Neural cell (in vitro differentiated cells): Measurements from ENCODE around the gene TMEM132E. TPM values are rescaled to one million over a fixed set of nuclear protein-coding genes. Genes with fewer than 3 reads are reported as not detected.

ENCODE experiments used
- H2AFZ ChIP-seq: fragments of 200-600, 300-800 bp; sonication (generic), shearing (Covaris generic); 2 replicates; pipeline ENCODE4 v1.6.0; 2014; ENCODE audit warnings: low read depth, mild to moderate bottlenecking, antibody characterized with exemption, low read length, moderate library complexity
- H3F3A ChIP-seq: fragments of 200-600 bp; shearing (Covaris generic); 2 replicates; pipeline ENCODE4 v1.6.1; 2016; ENCODE audit warnings: mild to moderate bottlenecking, moderate library complexity, mixed read lengths, antibody characterized with exemption, low read length; ENCODE audit not compliant: insufficient read depth, poor library complexity, severe bottlenecking
- H3K27ac ChIP-seq: fragments of 200-600, 300-800 bp; sonication (generic), shearing (Covaris generic); 2 replicates; pipeline ENCODE4 v1.5.1; 2014; ENCODE audit warnings: mild to moderate bottlenecking, low read length, moderate library complexity
- H3K27me3 ChIP-seq: fragments of 300-800, 200-600 bp; sonication (generic), shearing (Covaris generic); 2 replicates; pipeline ENCODE4 v1.6.0; 2014; ENCODE audit warnings: mild to moderate bottlenecking, low read depth, low read length, moderate library complexity; ENCODE audit not compliant: insufficient read depth
- H3K36me3 ChIP-seq: fragments of 300-800, 200-600 bp; sonication (generic), shearing (Covaris generic); 2 replicates; pipeline ENCODE4 v1.5.1; 2014; ENCODE audit warnings: mild to moderate bottlenecking, antibody characterized with exemption, low read length, moderate library complexity; ENCODE audit not compliant: insufficient read depth
- H3K4me2 ChIP-seq: fragments of 300-800, 200-600 bp; sonication (generic), shearing (Covaris generic); 2 replicates; pipeline ENCODE4 v1.6.0; 2014; ENCODE audit warnings: mild to moderate bottlenecking, low read length
- H3K4me3 ChIP-seq: fragments of 300-800, 200-600 bp; sonication (generic), shearing (Covaris generic); 2 replicates; pipeline ENCODE4 v1.5.1; 2014; ENCODE audit warnings: mild to moderate bottlenecking, low read length, moderate library complexity
- H3K79me2 ChIP-seq: fragments of 200-600 bp; shearing (Covaris generic); replicated peaks from 2 replicates; pipeline ENCODE4 v1.6.0; 2014; ENCODE audit warnings: mild to moderate bottlenecking, low read length, moderate library complexity; ENCODE audit not compliant: insufficient read depth
- H3K9ac ChIP-seq: fragments of 300-800, 200-600 bp; sonication (generic), shearing (Covaris generic); 2 replicates; pipeline ENCODE4 v1.6.1; 2016; ENCODE audit warnings: mild to moderate bottlenecking, low read length, mixed read lengths
- H3K9me2 ChIP-seq: fragments of 200-600 bp; shearing (Covaris generic); 2 replicates; pipeline ENCODE4 v1.6.1; 2016; ENCODE audit warnings: mild to moderate bottlenecking, low read length, mixed read lengths; ENCODE audit not compliant: insufficient read depth
- H3K9me3 ChIP-seq: fragments of 200-600, 300-800 bp; sonication (generic), shearing (Covaris generic); 2 replicates; pipeline ENCODE4 v1.6.1; 2016; ENCODE audit warnings: mild to moderate bottlenecking, mixed run types, low read length, moderate library complexity, mixed read lengths
- H4K20me1 ChIP-seq: fragments of 200-600 bp; shearing (Covaris generic); 2 replicates; pipeline ENCODE4 v1.6.1; 2016; ENCODE audit warnings: mild to moderate bottlenecking, mixed run types; ENCODE audit not compliant: insufficient read depth
- MXI1 ChIP-seq: fragments of 450-650 bp; conservative IDR thresholded peaks from 2 replicates; pipeline ENCODE4 v1.6.1; 2014; ENCODE audit warnings: antibody characterized with exemption, mild to moderate bottlenecking; ENCODE audit not compliant: poor library complexity, severe bottlenecking
- RAD21 ChIP-seq: fragments of 450-650 bp; conservative IDR thresholded peaks from 2 replicates; pipeline ENCODE4 v1.6.1; 2014; ENCODE audit warnings: antibody characterized with exemption, mild to moderate bottlenecking, moderate library complexity
- SMC3 ChIP-seq: fragments of 450-650 bp; conservative IDR thresholded peaks from 2 replicates; pipeline ENCODE4 v1.6.1; 2014; ENCODE audit warnings: antibody characterized with exemption, mild to moderate bottlenecking, moderate library complexity; ENCODE audit not compliant: poor library complexity
- TAF1 ChIP-seq: IDR thresholded peaks from 2 replicates; pipeline ENCODE4 v1.6.1; 2012; ENCODE audit warnings: low read depth
- polyA plus RNA-seq: library from polyadenylated mRNA; depleted of rRNA; stranded (reverse); fragments of >200 nt; gene quantifications from 2 replicates; pipeline ENCODE4 v1.2.3, GENCODE V29; 2014
- TF ChIP-seq, protein P1 (sequence below): IDR thresholded peaks from 2 replicates; pipeline ENCODE4 v1.6.1; 2012; ENCODE audit warnings: borderline replicate concordance

TMEM132E gene
- polyA plus RNA-seq, 1 donor from 2014 or later: 1.8 TPM

DNA sequence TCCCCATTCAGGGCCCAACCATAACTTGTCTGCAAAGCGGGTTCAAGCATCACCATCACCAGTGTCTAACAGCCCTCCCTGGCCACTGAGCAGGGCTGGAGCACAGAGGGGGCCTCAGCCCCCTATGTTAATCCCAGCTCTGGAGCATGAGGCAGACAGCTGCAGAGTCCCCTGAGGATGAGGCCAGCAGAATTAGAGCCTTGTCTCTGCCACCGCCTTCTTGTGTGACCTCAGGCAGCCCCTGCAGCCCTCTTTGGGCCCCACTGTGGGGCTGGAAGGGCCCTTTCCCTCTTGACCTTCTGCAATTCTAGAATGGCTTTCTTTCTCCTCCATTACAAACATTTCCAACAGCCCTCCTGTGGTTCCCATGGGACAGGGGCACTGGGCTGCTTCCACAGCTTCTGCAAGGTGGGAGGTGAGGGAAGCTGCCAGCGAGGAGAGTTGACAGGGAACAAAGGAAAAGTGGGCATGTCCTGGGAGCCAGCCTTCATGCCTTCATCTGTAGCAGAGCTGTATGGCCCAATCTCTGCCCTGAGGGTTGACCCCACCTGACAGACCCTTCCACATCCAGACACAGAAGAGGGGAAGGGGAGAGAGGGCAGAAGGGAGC lies 65.7 kb downstream of the TMEM132E start (continued):
- TF ChIP-seq, protein P1, sequence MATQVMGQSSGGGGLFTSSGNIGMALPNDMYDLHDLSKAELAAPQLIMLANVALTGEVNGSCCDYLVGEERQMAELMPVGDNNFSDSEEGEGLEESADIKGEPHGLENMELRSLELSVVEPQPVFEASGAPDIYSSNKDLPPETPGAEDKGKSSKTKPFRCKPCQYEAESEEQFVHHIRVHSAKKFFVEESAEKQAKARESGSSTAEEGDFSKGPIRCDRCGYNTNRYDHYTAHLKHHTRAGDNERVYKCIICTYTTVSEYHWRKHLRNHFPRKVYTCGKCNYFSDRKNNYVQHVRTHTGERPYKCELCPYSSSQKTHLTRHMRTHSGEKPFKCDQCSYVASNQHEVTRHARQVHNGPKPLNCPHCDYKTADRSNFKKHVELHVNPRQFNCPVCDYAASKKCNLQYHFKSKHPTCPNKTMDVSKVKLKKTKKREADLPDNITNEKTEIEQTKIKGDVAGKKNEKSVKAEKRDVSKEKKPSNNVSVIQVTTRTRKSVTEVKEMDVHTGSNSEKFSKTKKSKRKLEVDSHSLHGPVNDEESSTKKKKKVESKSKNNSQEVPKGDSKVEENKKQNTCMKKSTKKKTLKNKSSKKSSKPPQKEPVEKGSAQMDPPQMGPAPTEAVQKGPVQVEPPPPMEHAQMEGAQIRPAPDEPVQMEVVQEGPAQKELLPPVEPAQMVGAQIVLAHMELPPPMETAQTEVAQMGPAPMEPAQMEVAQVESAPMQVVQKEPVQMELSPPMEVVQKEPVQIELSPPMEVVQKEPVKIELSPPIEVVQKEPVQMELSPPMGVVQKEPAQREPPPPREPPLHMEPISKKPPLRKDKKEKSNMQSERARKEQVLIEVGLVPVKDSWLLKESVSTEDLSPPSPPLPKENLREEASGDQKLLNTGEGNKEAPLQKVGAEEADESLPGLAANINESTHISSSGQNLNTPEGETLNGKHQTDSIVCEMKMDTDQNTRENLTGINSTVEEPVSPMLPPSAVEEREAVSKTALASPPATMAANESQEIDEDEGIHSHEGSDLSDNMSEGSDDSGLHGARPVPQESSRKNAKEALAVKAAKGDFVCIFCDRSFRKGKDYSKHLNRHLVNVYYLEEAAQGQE: no peak

DNA sequence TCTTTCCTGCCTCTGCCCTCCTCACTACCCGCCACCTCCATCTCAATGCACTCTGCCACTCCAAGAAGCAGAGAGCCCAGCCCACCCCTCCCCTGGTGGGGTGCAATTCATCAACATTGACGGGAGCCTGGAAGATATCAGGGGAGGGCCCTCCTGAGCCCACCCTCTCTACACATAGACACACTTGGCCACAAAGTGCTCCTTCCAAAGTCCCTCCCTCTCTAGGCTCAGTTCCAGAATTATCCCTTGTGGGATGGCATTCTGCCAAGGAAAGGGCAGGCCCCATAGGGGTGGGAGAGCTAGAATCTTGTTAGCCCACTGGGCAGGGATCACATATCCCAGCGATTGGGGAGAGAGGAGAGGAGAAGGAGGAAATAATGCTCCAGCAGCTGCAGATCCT lies 66.2 kb downstream of the TMEM132E start:
- Histone ChIP-seq H3K9me2 (no peaks in the 10 kb centered on the region), H2AFZ (no peak overlapping the region), H3K27ac (no peak overlapping the region), H3K79me2 (no peaks in the 10 kb centered on the region), H3K9me3 (no peaks in the 10 kb centered on the region), H4K20me1 (no peaks in the 10 kb centered on the region), H3K9ac (no peak overlapping the region), H3F3A (no peaks in the 10 kb centered on the region), H3K36me3 (no peaks in the 10 kb centered on the region), H3K4me2 (no peak overlapping the region), H3K27me3 (no peaks in the 10 kb centered on the region), H3K4me3 (no peak overlapping the region)
- no peak for TF ChIP-seq RAD21
- no peak for TF ChIP-seq SMC3
- TF ChIP-seq MXI1: no peak
- TF ChIP-seq, protein P1: no peak

DNA sequence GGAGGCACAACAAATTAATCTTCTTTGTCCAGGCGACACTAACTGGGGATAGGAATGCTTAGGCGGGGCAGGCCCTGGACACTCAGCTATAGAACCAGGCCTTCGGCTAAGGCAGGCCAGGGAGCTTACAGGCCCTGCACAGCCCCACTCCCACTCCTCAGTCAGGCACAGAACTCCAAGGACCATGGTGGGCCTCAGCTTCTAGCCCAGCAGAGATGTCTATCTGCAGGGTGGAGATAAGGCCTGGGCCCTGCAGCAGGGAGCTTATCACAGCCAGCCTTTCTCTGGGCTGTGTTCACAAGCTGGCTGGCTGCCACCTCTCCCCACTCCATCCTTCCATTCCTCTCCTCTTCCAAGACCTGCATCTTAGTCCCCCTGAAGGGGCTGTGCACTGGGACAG lies 68.1 kb downstream of the TMEM132E start:
- no peaks in the 10 kb centered on the region for H4K20me1 ChIP-seq
- no peaks in the 10 kb centered on the region for H3F3A ChIP-seq
- H3K4me2 ChIP-seq: no peak overlapping the region
- no peak overlapping the region for H3K4me3 ChIP-seq
- no peak overlapping the region for H3K9ac ChIP-seq
- H3K36me3 ChIP-seq: no peaks in the 10 kb centered on the region
- no peak overlapping the region for H3K27ac ChIP-seq
- no peaks in the 10 kb centered on the region for H3K9me2 ChIP-seq
- no peak for TF ChIP-seq TAF1
- H3K27me3 ChIP-seq: no peaks in the 10 kb centered on the region
- no peak overlapping the region for H2AFZ ChIP-seq
- no peaks in the 10 kb centered on the region for H3K9me3 ChIP-seq
- no peaks in the 10 kb centered on the region for H3K79me2 ChIP-seq
